GM08714 (cell line): ENCODE results near the gene FHAD1.

Source experiments
- H3K4me3 ChIP-seq: fragments of 200-500 bp; sonication (Bioruptor generic); 2 replicates; pipeline ENCODE4 v1.5.1; 2014; ENCODE audit warnings: mild to moderate bottlenecking, low read length, inconsistent platforms
- ZNF274 ChIP-seq: IDR thresholded peaks from 2 replicates; pipeline ENCODE4 v1.6.1; 2012; ENCODE audit warnings: mild to moderate bottlenecking, low read depth, low read length

FHAD1 gene

DNA sequence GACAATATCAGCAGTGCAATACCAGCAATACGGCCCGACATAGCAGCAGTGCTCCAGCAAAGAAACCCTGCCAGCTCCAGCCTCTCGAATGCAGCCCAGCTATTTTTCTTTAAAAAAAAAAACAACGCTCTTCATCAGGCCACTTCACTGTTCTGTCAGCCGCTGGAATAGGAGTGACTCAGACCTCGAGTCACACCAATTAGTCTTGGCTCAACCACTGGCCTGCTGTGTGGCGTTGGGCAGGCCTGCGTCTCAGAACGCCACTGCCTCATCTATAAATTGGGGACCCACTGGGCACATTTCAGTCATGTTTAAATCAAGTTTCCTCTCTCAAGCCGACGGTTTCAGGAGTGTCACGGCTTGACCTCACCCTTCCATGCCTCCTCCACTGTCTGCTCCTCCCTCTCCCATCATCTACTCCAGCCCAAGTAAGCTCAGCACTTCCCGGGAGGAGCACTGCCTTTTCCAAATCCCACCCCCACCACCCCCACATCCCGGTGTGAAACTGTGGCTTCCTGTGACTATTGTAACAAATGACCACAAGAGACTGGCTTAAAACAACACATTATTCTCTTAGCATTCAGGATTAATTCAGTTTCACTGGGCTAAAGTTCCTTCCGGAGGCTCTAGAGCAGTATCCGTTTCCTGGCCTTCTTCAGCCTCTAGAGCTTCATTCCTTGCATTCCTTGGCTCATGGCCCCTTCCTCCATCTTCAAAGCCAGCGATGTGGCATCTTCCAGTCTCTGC, 90.8 kb downstream of the FHAD1 start:
- no peak for TF ChIP-seq ZNF274

GRCh38 chr1:15339570-15339969, 92.5 kb downstream of the FHAD1 start:
- no peak overlapping the region for H3K4me3 ChIP-seq
- TF ChIP-seq ZNF274 = no peak

More for the DNA sequence above, 90.8 kb downstream of the FHAD1 start:
- no peak overlapping the region for H3K4me3 ChIP-seq

GRCh38 chr1:15341228-15341627, 94.2 kb downstream of the FHAD1 start:
- H3K4me3 ChIP-seq = no peak overlapping the region
- no peak for TF ChIP-seq ZNF274

DNA sequence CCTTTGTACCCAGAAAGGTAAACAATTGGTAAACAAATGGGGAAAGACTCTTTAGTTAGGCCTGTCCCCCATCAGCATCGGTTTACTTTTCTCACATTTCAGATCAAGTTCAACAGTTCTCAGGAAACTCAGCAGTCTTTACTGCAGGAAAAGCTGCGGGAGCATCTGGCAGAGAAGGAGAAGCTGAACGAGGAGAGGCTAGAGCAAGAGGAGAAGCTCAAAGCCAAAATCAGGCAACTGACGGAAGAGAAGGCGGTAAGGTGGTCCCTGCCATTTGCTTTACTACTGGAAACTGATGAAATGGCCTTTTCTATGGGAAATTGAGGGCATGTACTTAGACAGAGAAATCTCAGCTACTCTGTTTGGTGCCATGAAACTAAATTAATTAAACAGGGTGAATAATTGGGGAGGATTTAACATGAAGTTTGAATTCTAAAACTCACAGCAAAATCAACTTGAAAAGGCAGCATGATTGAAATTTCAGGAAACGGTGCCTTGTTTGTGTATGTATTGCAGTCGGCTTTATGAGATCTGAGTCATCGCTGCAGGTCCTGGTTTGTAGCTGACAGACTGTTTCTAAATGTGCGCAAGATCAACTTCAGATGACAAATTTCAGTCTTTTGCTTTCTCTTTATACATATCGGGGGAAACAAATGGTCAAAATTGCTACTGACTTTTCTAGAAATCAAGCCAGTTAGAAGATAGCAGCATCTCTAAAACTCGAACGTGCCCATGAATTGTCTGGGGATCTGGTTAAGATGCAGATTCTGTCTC, 94.8 kb downstream of the FHAD1 start:
- H3K4me3 ChIP-seq = no peak overlapping the region
- TF ChIP-seq ZNF274 = no peak

GRCh38 chr1:15342408-15342967, 95.5 kb downstream of the FHAD1 start:
- no peak for TF ChIP-seq ZNF274
- no peak overlapping the region for H3K4me3 ChIP-seq

DNA sequence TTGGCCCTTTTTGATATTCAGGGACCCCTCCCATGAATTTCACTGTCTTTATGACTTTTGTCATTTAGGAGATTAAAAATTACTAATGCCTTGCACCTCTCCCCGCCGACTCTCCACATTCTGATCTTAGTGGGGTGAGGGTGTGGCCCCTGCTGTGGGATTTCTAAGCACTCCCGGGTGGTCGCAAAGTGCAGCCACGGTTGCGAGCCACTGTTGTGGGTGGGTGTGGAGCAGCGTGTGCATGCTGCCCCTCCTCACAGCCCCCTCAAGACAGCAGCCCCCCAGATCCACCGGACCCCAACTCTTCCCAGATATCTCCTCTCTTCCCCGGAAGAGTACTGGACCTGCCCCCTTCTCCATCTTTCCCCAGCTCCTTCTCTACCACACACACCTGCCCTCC, 96.1 kb downstream of the FHAD1 start:
- TF ChIP-seq ZNF274 = no peak
- H3K4me3 ChIP-seq = no peak overlapping the region

DNA sequence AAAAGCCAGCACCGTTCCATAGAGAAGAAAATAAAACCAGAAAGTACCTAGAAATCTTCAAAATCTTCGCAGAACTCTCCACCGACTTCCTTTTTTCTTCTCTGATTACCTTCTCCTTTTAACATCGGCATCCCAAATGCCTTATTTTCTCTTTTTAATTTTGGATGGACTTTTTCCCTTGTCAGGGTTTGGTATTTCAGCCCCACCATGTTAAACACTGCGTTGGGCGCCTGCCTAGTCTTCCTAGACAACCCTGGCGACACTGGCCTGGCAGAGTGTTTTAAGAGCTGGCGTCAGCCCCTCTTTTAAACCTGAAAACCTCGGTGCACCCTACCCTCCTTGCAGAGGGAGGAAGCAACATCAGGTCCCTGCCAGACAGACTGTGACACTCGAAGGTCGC, 96.7 kb downstream of the FHAD1 start:
- H3K4me3 ChIP-seq = no peak overlapping the region
- TF ChIP-seq ZNF274 = no peak

DNA sequence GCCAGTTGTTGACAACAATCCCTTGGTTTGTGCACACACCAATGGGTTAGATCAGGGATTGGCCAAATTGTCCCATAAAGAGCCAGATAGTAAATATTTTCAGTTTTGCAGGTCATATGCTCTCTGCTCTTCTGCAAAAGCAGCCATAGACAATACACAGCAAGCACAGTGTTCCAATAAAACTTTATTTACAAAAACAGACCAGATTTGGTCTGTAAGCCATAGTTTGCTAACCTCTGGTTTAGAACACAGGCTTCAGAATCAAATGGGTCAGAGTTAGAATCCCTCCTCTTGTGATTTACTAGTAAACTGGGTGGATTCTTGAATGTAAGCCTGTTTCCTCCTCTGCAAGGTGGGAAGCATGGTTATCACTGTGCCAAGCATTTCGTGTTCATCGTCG, 97.4 kb downstream of the FHAD1 start:
- H3K4me3 ChIP-seq = no peak overlapping the region
- TF ChIP-seq ZNF274 = no peak

GRCh38 chr1:15344800-15345704, 98.0 kb downstream of the FHAD1 start:
- no peak overlapping the region for H3K4me3 ChIP-seq
- no peak for TF ChIP-seq ZNF274

- no peak overlapping the region for H3K4me3 ChIP-seq
- TF ChIP-seq ZNF274 = no peak
These were observed 98.8 kb downstream of the FHAD1 start for GRCh38 chr1:15345705-15346345.

DNA sequence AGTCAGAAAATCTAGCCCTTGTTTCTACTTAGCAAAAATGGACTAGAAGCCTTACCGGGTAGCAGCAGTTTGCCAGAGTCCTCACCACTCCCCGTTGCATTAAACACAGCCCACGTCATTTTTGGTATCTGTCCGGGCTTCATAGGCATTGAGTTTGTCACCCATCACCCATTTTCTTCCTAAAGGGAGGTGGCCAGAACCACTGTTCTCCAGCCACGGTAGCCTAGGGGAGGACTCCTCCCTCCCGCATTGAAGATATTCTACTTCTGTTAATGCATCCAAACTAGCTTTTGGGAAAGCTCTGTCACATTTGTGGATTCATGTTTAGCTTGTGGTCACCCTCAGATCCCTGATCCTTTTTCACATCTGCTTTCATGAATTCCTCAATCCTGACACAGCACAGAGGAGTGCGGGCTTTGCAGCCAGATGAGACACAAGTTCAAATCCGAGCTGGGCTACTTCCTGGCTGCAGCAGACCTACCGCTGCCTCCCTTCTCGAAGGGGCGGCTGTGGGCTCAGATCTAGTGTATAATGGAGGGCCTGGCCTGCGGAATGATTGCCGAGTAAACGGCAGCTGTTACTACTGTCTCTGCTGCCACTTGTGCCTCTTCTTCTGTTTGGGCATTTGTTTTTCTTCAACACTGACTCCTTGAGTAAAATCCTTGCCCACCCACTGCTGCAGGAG, 99.5 kb downstream of the FHAD1 start:
- H3K4me3 ChIP-seq = no peak overlapping the region
- no peak for TF ChIP-seq ZNF274

DNA sequence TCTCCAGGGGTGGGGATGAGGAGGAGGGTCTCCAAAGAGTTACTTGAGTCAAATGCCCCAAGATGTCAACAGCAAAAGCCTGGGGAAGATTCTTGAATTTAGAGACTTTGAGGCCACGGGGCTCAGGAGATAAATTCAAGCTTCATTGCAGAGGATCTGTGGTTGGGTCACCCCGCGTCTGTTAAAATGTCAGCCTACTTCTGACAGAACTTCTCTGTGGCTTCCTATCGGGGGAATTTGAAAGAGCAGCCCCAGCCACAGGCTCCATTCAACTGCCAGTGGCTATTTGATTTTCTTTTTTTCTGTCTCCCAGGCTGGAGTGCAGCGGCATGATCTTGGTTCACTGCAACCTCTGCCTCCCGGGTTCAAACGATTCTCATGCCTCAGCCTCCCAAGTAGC, 100.2 kb downstream of the FHAD1 start:
- no peak overlapping the region for H3K4me3 ChIP-seq
- TF ChIP-seq ZNF274 = no peak

- no peak for TF ChIP-seq ZNF274
- no peak overlapping the region for H3K4me3 ChIP-seq
These were observed 101.6 kb downstream of the FHAD1 start for GRCh38 chr1:15348648-15349047.
